ENCODE results near the gene DTX1.

The DTX1 gene

GRCh38 chr12:113056631-113057488 lies at the start of gene DTX1:
DTX1 (plus strand) TSS chr12:113056730; CDS start chr12:113058193, 1,463 bp downstream.
- no peak for DNase-seq

GRCh38 chr12:113007166-113007565 lies 49.4 kb upstream of the DTX1 start:
- no peak for DNase-seq

DNA sequence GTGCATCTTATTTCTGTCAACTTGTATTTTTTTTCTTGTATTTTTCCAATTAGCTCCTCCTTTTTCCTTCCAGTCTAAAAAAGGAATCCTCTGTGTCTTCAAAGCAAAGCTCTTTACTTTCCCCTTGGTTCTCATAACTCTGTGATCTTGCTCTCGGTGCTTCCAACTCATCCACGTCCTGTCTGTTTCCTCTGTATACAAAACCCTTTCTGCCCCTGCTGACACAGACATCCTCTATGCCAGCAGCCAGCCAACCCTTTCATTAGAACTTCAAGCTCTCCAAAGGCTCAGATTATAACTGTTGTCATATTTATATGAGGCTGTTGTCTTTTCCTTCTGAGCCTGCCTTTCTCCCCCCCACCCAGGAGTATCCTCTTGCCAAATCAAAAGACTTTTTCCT lies 45.8 kb upstream of the DTX1 start:
- no peak for DNase-seq

- no peak for DNase-seq
Measured at GRCh38 chr12:113014565-113014964, 42.0 kb upstream of the DTX1 start.

GRCh38 chr12:113016796-113017195 lies 39.7 kb upstream of the DTX1 start:
- DNase-seq: no peak

- no peak for DNase-seq
Measured at GRCh38 chr12:113019025-113019424, 37.5 kb upstream of the DTX1 start.

DNA sequence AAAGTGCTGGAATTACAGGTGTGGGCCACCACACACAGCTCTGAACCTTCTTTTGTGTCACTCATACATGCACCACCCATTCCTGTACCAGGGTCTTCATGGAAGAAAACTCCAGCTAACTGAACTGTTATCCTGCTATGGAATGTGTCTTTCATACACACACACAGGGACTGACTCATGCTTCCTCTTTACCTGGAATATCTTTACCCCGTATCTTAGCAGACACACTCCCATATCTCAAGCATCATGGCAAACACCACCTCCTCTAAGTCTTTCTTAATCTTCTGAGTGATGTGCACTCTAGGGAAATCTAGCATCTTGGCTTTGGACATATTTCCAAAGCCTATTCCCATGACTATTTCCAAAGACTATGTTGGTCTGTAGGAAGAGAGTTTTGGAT lies 35.0 kb upstream of the DTX1 start:
- DNase-seq: no peak

- DNase-seq: no peak
Measured at GRCh38 chr12:113022563-113023297, 33.8 kb upstream of the DTX1 start.

- no peak for DNase-seq
Measured at GRCh38 chr12:113027726-113028125, 28.8 kb upstream of the DTX1 start.

- DNase-seq: no peak
Measured at GRCh38 chr12:113030875-113031525, 25.5 kb upstream of the DTX1 start.

DNA sequence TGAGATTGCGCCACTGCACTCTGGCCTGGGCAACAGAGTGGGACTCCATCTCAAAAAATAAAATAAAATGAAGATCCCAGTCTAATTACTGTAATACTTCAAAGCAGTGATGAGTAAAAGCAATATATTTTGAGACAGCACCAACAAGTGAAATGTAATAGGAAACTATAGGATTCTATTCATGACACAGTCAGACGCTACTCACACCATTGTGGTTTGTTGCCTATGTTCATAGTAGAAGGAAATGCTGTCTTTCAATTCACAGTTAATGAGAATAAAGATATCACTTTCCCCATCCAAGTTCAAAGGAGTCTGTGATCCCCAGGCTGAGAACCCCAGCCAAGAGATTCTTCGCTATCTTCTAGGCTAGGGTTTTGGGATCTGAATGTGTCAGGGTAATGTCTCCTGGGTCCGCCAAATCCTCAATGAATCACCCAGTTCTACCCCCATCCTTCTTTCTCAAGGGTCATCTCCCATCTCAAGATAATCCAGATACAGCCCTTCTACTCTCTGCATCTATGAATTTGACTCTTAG lies 16.6 kb upstream of the DTX1 start:
- DNase-seq: no peak

GRCh38 chr12:113040722-113041171 lies 15.8 kb upstream of the DTX1 start:
- no peak for DNase-seq

- DNase-seq: no peak
Measured at GRCh38 chr12:113041560-113041959, 15.0 kb upstream of the DTX1 start.

- DNase-seq: no peak
Measured at GRCh38 chr12:113043240-113043639, 13.3 kb upstream of the DTX1 start.

GRCh38 chr12:113044516-113044915 lies 12.0 kb upstream of the DTX1 start:
- DNase-seq: no peak

DNA sequence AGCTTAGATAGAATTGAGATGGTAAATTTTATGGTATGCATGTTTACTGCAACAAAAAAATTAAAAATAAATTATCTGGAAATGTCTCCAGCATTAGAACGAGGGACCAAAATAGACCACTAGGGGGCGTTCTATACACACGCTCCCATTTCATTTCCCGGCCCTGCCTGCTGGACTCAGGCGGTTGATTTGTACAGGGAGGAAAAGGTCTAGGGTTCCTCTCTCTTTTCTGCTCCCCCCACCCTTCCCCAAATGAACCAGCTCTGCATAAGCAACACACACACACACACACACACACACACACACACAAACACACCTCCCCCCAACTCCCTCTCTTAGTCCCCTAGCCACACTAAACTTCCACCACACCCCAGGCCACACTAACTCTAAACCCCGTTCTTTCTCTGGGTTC lies 7.8 kb upstream of the DTX1 start:
- peak; percentile 68 for DNase-seq

DNA sequence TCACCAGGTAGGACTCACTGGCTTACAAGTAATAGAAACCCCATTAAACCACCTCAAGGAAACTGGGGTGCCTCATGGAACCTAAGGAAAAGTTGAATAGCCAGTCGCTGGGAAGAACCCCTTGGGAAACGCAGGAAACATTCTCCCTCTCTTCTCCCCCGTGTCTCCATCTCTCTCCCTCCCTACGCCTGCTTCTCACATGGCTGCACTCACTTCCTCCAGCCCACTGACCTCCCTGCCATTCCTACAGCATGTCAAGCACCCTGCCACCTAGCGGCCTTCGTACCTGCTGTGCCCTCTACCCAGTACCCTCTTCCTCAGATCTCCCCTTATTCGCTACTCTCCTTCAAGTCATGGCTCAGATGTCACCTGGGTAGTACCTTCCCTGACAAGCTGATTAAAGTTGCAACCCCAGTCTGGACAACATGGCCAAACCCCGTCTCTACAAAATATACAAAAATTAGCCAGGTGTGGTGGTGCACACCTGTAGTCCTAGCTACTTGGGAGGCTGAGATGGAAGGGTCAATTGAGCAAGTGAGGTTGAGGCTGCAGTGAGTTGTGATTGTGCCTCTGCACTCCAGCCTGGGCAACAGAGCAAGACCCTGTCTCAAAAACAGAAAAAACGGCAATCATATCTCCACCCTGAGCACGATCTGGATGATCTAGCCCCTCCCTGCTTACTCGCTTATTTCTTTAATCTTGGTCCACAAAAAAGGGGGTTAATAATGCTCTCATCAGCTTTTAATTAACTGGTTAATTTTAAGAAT lies 6.4 kb upstream of the DTX1 start:
- no peak for DNase-seq

GRCh38 chr12:113050795-113051194 lies 5.7 kb upstream of the DTX1 start:
- DNase-seq: no peak

GRCh38 chr12:113051759-113052158 lies 4.8 kb upstream of the DTX1 start:
- DNase-seq: no peak

DNA sequence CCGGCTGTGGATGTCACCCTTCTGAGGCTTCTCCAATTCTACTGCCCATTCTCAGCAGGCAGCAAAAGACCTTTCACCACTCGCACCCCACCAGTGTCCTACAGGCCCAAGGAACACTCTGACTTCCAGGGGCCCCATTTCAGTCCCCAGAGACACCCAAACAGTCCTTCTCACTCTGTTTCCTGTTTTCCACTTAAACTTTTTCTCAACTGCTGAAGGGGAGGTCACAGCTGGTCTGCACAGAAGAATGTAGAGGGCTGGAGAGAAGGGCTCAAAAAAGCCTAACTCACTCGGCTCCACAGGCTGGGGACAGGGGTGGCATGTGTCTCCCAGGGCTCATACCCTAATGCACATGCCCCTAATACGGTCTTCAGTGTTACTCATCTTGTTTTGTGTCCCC lies 4.2 kb upstream of the DTX1 start:
- no peak for DNase-seq

GRCh38 chr12:113054948-113055486 lies 1.5 kb upstream of the DTX1 start:
- DNase-seq: no peak
